ENCODE data around the gene KRTAP10-12.

DNA sequence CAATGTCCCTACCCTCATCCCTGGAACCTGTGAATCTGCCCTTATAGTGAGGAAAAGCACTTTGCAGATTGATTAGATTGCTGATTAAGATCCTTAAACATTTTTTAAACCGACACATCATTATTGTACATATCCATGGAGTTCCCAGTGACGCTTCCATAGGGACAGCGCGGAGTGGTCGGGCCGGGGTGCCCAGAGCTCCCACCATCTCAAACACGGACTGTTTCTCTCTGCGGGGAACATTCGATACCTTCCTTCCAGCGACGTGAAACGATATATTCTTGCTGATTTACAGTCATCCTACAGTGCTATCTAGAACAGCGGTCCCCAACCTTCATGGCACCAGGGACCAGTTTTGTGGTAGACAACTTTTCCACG, 4.0 kb downstream of the KRTAP10-12 start:
- no peak for TF ChIP-seq POLR2A (IDR thresholded peaks at IDR 0.05; ENCODE audit: low read depth, low read length)
- no peak for TF ChIP-seq POLR2AphosphoS5 (IDR thresholded peaks at IDR 0.05; ENCODE audit: low read depth, low read length)
- no peak for TF ChIP-seq TAF1 (IDR thresholded peaks at IDR 0.05; ENCODE audit: borderline replicate concordance, low read depth, low read length)

Data from GM12892 (cell line).